Metanephros (tissue), 2 donors: ENCODE measurements around the gene EGR4. TPM values are rescaled to one million over a fixed set of nuclear protein-coding genes. Genes with fewer than 3 reads are reported as not detected.

Experiments
- small RNA-seq: library from RNA; depleted of rRNA; stranded (forward); fragments of <200 nt; gene quantifications from one replicate; pipeline ENCODE3, GENCODE V24; 2014; ENCODE audit warnings: low replicate concordance
- total RNA-seq: library from RNA; depleted of rRNA; stranded (reverse); fragments of >200 nt; gene quantifications from one replicate; pipeline ENCODE4 v1.2.3, GENCODE V29; 2014

EGR4 gene
- not detected for total RNA-seq

GRCh38 chr2:73293534-73294171 lies at the start of gene EGR4:
EGR4 (minus strand) TSS chr2:73293548; CDS start chr2:73293317, 231 bp downstream.

DNA sequence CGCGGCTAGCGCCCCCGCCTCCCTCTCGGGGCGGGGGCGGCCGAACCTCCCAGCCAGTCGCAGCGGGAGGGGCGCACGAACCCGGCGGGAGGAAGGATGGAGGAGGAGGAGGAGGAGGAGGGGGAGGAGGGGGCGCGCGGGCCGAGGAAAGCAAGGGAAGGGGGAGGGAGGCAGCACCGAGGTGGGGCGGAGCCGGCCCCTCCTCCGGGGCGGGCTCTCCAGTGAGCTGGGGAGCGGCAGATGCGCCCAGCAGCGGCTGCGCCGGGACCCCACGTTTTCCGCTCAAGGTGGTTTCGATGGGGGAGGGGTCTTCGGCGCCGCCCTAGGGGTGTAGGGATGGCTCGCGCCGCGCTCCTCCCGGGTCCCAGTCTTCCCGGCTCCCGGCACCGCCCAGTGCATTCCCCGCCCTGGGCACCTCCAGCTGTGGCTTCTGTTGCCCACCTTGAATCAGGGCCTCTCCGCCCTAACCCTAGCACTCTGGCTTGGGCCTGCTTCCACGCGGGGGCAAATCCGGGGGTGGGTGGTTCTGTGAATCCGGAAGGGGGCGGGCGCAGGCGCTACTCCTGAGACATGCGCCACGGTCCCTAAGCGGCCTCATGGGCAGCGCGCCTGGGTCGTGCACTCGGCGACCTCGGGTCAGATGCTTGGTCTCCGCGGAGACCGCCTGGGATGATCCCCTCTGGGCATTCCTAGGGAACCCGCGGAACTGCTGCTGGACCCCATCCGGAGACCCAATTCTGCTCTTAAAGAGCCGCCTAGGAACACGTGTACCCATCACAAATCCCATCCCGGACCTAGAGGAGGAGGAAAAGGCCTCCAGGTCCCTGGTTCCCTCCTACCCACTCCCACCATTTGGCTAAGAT lies 8.8 kb downstream of the EGR4 start, which contains the start of gene FBXO41:
Gene FBXO41 (minus strand): TSS at position 183 of the 863 bp plus-strand sequence. CDS start 14,848 bp downstream, outside the sequence.

Small RNAs within 50 kb of the gene (small RNA-seq; reads per million reads assigned to genes)
- not detected for gene RNU6-111P

Other genes starting within 250 kb of the EGR4 start
- 25.7 TPM for gene SFXN5, start 221.8 kb downstream of the EGR4 start, total RNA-seq
- 32.5 TPM for gene RAB11FIP5, start 180.6 kb downstream of the EGR4 start, total RNA-seq
- gene NOTO, start 91.0 kb downstream of the EGR4 start, total RNA-seq = not detected
- gene SMYD5, start 79.3 kb downstream of the EGR4 start, total RNA-seq = 20.7 TPM
- 26.8 TPM for gene PRADC1, start 60.3 kb downstream of the EGR4 start, total RNA-seq
- gene CCT7, start 59.2 kb downstream of the EGR4 start, total RNA-seq = 189 TPM
- 1.5 TPM for gene FBXO41, start 9.1 kb downstream of the EGR4 start, total RNA-seq
- gene ALMS1, start 92.3 kb upstream of the EGR4 start, total RNA-seq = 57.9 TPM